ENCODE data around the gene CDON. TPM values are rescaled to one million over a fixed set of nuclear protein-coding genes. Genes with fewer than 3 reads are reported as not detected.

Gene CDON
- total and polyA plus RNA-seq, 2 of the 13 experiments (the other 11 are each of a cell fraction or from before 2014, with no cell fraction given): 9.6 to 12.8 TPM

- TF ChIP-seq, protein P1, sequence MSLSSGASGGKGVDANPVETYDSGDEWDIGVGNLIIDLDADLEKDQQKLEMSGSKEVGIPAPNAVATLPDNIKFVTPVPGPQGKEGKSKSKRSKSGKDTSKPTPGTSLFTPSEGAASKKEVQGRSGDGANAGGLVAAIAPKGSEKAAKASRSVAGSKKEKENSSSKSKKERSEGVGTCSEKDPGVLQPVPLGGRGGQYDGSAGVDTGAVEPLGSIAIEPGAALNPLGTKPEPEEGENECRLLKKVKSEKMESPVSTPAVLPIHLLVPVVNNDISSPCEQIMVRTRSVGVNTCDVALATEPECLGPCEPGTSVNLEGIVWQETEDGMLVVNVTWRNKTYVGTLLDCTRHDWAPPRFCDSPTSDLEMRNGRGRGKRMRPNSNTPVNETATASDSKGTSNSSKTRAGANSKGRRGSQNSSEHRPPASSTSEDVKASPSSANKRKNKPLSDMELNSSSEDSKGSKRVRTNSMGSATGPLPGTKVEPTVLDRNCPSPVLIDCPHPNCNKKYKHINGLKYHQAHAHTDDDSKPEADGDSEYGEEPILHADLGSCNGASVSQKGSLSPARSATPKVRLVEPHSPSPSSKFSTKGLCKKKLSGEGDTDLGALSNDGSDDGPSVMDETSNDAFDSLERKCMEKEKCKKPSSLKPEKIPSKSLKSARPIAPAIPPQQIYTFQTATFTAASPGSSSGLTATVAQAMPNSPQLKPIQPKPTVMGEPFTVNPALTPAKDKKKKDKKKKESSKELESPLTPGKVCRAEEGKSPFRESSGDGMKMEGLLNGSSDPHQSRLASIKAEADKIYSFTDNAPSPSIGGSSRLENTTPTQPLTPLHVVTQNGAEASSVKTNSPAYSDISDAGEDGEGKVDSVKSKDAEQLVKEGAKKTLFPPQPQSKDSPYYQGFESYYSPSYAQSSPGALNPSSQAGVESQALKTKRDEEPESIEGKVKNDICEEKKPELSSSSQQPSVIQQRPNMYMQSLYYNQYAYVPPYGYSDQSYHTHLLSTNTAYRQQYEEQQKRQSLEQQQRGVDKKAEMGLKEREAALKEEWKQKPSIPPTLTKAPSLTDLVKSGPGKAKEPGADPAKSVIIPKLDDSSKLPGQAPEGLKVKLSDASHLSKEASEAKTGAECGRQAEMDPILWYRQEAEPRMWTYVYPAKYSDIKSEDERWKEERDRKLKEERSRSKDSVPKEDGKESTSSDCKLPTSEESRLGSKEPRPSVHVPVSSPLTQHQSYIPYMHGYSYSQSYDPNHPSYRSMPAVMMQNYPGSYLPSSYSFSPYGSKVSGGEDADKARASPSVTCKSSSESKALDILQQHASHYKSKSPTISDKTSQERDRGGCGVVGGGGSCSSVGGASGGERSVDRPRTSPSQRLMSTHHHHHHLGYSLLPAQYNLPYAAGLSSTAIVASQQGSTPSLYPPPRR (CRISPR knock-in tag; IDR thresholded peaks at IDR 0.05; ENCODE audit: borderline replicate concordance): peak; percentile 56; the same call in 1 of the 2 replicates
- no peak for TF ChIP-seq RBM22 (optimal IDR thresholded peaks at IDR 0.05; ENCODE audit: low read length)
- TF ChIP-seq BCL6 (CRISPR knock-in tag; IDR thresholded peaks at IDR 0.05): peak; percentile 8; the same call in 1 of the 2 replicates
- TF ChIP-seq, protein P2, sequence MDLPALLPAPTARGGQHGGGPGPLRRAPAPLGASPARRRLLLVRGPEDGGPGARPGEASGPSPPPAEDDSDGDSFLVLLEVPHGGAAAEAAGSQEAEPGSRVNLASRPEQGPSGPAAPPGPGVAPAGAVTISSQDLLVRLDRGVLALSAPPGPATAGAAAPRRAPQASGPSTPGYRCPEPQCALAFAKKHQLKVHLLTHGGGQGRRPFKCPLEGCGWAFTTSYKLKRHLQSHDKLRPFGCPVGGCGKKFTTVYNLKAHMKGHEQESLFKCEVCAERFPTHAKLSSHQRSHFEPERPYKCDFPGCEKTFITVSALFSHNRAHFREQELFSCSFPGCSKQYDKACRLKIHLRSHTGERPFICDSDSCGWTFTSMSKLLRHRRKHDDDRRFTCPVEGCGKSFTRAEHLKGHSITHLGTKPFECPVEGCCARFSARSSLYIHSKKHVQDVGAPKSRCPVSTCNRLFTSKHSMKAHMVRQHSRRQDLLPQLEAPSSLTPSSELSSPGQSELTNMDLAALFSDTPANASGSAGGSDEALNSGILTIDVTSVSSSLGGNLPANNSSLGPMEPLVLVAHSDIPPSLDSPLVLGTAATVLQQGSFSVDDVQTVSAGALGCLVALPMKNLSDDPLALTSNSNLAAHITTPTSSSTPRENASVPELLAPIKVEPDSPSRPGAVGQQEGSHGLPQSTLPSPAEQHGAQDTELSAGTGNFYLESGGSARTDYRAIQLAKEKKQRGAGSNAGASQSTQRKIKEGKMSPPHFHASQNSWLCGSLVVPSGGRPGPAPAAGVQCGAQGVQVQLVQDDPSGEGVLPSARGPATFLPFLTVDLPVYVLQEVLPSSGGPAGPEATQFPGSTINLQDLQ (CRISPR knock-in tag; IDR thresholded peaks at IDR 0.05): 0 out of 2 replicates have a peak, but pooled peaks have one; percentile 43
- no peak for TF ChIP-seq ZNF354B (CRISPR knock-in tag; IDR thresholded peaks at IDR 0.05)
- no peak; the same call in 1 of the 2 replicates for TF ChIP-seq ZNF784 (CRISPR knock-in tag; IDR thresholded peaks at IDR 0.05; ENCODE audit: borderline replicate concordance)
- no peak for TF ChIP-seq ZNF20 (CRISPR knock-in tag; IDR thresholded peaks at IDR 0.05)
- no peak for TF ChIP-seq SETDB1 (CRISPR knock-in tag; IDR thresholded peaks at IDR 0.05; ENCODE audit: borderline replicate concordance)
- no peak for TF ChIP-seq CEBPZ (IDR thresholded peaks at IDR 0.05; ENCODE audit: low read length)
- peak; percentile 78; the same call in 1 of the 2 replicates for TF ChIP-seq ZNF788 (CRISPR knock-in tag; IDR thresholded peaks at IDR 0.05; ENCODE audit: borderline replicate concordance)
- no peak for TF ChIP-seq ZFYVE20 (CRISPR knock-in tag; IDR thresholded peaks at IDR 0.05; ENCODE audit: borderline replicate concordance, low read depth)
- TF ChIP-seq, protein P3, sequence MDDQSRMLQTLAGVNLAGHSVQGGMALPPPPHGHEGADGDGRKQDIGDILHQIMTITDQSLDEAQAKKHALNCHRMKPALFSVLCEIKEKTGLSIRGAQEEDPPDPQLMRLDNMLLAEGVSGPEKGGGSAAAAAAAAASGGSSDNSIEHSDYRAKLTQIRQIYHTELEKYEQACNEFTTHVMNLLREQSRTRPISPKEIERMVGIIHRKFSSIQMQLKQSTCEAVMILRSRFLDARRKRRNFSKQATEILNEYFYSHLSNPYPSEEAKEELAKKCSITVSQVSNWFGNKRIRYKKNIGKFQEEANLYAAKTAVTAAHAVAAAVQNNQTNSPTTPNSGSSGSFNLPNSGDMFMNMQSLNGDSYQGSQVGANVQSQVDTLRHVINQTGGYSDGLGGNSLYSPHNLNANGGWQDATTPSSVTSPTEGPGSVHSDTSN (CRISPR knock-in tag; IDR thresholded peaks at IDR 0.05; ENCODE audit: borderline replicate concordance): no peak
- TF ChIP-seq U2AF1 (optimal IDR thresholded peaks at IDR 0.05; ENCODE audit: low read depth, low read length): no peak
Measured at GRCh38 chr11:126062679-126063506, at the start of gene CDON (continued).

All from HepG2 (cell line).